Measurements from ENCODE around the gene LPCAT1. TPM values are rescaled to one million over a fixed set of nuclear protein-coding genes. Genes with fewer than 3 reads are reported as not detected.

Gene LPCAT1
- total RNA-seq, 3 donors from 2014 or later (not counting 1 experiment from before 2014, with no cell fraction given), result 196 to 302 (median 252) TPM

GRCh38 chr5:1415626-1416360 lies 108.0 kb downstream of the LPCAT1 start:
- no peak for TF ChIP-seq CTCF (IDR thresholded peaks at IDR 0.05)
- 80% methylated on average over 22 of the region's 22 CpGs for WGBS (ENCODE audit: insufficient coverage)
- no peak overlapping the region for H3K4me3 Mint-ChIP-seq
- DNase-seq (no peak), ATAC-seq (no peak)
- no peaks in the 10 kb centered on the region for H3K36me3 Mint-ChIP-seq
- Histone ChIP-seq H3K27ac (ENCODE audit: low read length) (no peak overlapping the region), H3K9me3 (ENCODE audit: control insufficient read depth, insufficient read depth, low read length) (no peaks in the 10 kb centered on the region), H3K36me3 (ENCODE audit: control insufficient read depth, insufficient read depth, low read length) (no peaks in the 10 kb centered on the region), H3K4me3 (ENCODE audit: low read length) (no peak overlapping the region), H3K27me3 (ENCODE audit: control insufficient read depth, insufficient read depth, low read length) (peaks cover 2% of the 10 kb centered on the region), H3K4me1 (ENCODE audit: control insufficient read depth, insufficient read depth, low read length) (no peaks in the 10 kb centered on the region)
- H3K9me3 Mint-ChIP-seq, result peaks cover 0 to 6% of the 10 kb centered on the region in 2 donors
- no peak overlapping the region for H3K27ac Mint-ChIP-seq
- H3K4me1 Mint-ChIP-seq, result peaks cover 0 to 5% of the 10 kb centered on the region in 2 donors
- H3K27me3 Mint-ChIP-seq (ENCODE audit: low read depth in 2 of 2), result peaks cover 0 to 17% of the 10 kb centered on the region in 2 donors
- intact Hi-C loops (cut with micrococcal nuclease), result no loop called here

GRCh38 chr5:1415059-1415425 lies 108.7 kb downstream of the LPCAT1 start:
- no peak overlapping the region for H3K4me3 ChIP-seq (ENCODE audit: low read length)
- H3K27me3 ChIP-seq (ENCODE audit: control insufficient read depth, insufficient read depth, low read length), result peaks cover 2% of the 10 kb centered on the region
- H3K4me1 Mint-ChIP-seq, result peaks cover 0 to 5% of the 10 kb centered on the region in 2 donors
- peaks cover 0 to 6% of the 10 kb centered on the region in 2 donors for H3K9me3 Mint-ChIP-seq
- TF ChIP-seq CTCF (IDR thresholded peaks at IDR 0.05), result no peak
- no peaks in the 10 kb centered on the region for H3K36me3 Mint-ChIP-seq
- intact Hi-C loops (cut with micrococcal nuclease), result no loop called here
- H3K4me1 ChIP-seq (ENCODE audit: control insufficient read depth, insufficient read depth, low read length), result no peaks in the 10 kb centered on the region
- H3K36me3 ChIP-seq (ENCODE audit: control insufficient read depth, insufficient read depth, low read length), result no peaks in the 10 kb centered on the region
- no peak overlapping the region for H3K4me3 Mint-ChIP-seq
- DNase-seq, result no peak
- no peak overlapping the region for H3K27ac ChIP-seq (ENCODE audit: low read length)
- no peak for ATAC-seq
- H3K9me3 ChIP-seq (ENCODE audit: control insufficient read depth, insufficient read depth, low read length), result no peaks in the 10 kb centered on the region
- WGBS (ENCODE audit: insufficient coverage), result 79% methylated on average over 13 of the region's 13 CpGs
- peaks cover 0 to 17% of the 10 kb centered on the region in 2 donors for H3K27me3 Mint-ChIP-seq (ENCODE audit: low read depth in 2 of 2)
- no peak overlapping the region for H3K27ac Mint-ChIP-seq

GRCh38 chr5:1414311-1415058 lies 109.3 kb downstream of the LPCAT1 start:
- Mint-ChIP-seq H3K4me1 (peaks cover 0 to 5% of the 10 kb centered on the region in 2 donors), H3K9me3 (peaks cover 0 to 6% of the 10 kb centered on the region in 2 donors), H3K27ac (no peak overlapping the region), H3K4me3 (no peak overlapping the region), H3K27me3 (ENCODE audit: low read depth in 2 of 2) (peaks cover 0 to 14% of the 10 kb centered on the region in 2 donors), H3K36me3 (no peaks in the 10 kb centered on the region)
- Histone ChIP-seq H3K4me1 (ENCODE audit: control insufficient read depth, insufficient read depth, low read length) (no peaks in the 10 kb centered on the region), H3K4me3 (ENCODE audit: low read length) (no peak overlapping the region), H3K36me3 (ENCODE audit: control insufficient read depth, insufficient read depth, low read length) (no peaks in the 10 kb centered on the region), H3K9me3 (ENCODE audit: control insufficient read depth, insufficient read depth, low read length) (no peaks in the 10 kb centered on the region), H3K27ac (ENCODE audit: low read length) (no peak overlapping the region), H3K27me3 (ENCODE audit: control insufficient read depth, insufficient read depth, low read length) (peaks cover 2% of the 10 kb centered on the region)
- ATAC-seq (no peak), DNase-seq (no peak)
- WGBS (ENCODE audit: insufficient coverage), result 72% methylated on average over 24 of the region's 27 CpGs
- no peak for TF ChIP-seq CTCF (IDR thresholded peaks at IDR 0.05)
- intact Hi-C loops (cut with micrococcal nuclease), result no loop called here
